Stomach (tissue), 4 donors: ENCODE results near the gene CDC40.
A peak's percentile ranks its signal among the peaks of the same experiment; 100 is the strongest.

ENCODE experiments used
- POLR2A ChIP-seq, 4 donors: fragments of 450-650 bp; IDR thresholded peaks; one replicate each; pipeline ENCODE4 v1.6.1; 2016; ENCODE audit warnings: antibody characterized with exemption in 4 of 4, control low read depth in 2 of 4, mild to moderate bottlenecking in 1 of 4, moderate library complexity in 1 of 4
- POLR2AphosphoS5 ChIP-seq, 3 donors: sonication (generic); formaldehyde crosslinking; IDR thresholded peaks; one replicate each; pipeline ENCODE4 v1.6.1; 2016; ENCODE audit warnings: antibody characterized with exemption in 3 of 3
- TF ChIP-seq, protein P1 (sequence below), 7 experiments: fragments of 450-650 bp in 4 of 7; fragments of 200-600 bp in 3 of 7; sonication (generic) in 3 of 7; IDR thresholded peaks; one replicate each; pipeline ENCODE4 v1.5.1; 2016 to 2019; ENCODE audit warnings: antibody characterized with exemption in 7 of 7, control low read depth in 2 of 7, mild to moderate bottlenecking in 1 of 7

- TF ChIP-seq, protein P1, sequence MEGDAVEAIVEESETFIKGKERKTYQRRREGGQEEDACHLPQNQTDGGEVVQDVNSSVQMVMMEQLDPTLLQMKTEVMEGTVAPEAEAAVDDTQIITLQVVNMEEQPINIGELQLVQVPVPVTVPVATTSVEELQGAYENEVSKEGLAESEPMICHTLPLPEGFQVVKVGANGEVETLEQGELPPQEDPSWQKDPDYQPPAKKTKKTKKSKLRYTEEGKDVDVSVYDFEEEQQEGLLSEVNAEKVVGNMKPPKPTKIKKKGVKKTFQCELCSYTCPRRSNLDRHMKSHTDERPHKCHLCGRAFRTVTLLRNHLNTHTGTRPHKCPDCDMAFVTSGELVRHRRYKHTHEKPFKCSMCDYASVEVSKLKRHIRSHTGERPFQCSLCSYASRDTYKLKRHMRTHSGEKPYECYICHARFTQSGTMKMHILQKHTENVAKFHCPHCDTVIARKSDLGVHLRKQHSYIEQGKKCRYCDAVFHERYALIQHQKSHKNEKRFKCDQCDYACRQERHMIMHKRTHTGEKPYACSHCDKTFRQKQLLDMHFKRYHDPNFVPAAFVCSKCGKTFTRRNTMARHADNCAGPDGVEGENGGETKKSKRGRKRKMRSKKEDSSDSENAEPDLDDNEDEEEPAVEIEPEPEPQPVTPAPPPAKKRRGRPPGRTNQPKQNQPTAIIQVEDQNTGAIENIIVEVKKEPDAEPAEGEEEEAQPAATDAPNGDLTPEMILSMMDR (IDR thresholded peaks at IDR 0.05), result no peak
- TF ChIP-seq POLR2AphosphoS5 (IDR thresholded peaks at IDR 0.05) (peak in 2 of 3 donors; percentile 89 to 92), POLR2A (IDR thresholded peaks at IDR 0.05) (no peak)
These were observed 610 bp upstream of the CDC40 start, which contains the start of gene WASF1 for GRCh38 chr6:110179406-110180227.
